CD1c-positive myeloid dendritic cell (primary cell): ENCODE data around the gene JMJD4.

Experiments
- DNase-seq: peaks from one replicate; pipeline ENCODE4 v3.0.0-alpha.2; 2016; ENCODE audit errors: extremely low spot score

The JMJD4 gene

DNA sequence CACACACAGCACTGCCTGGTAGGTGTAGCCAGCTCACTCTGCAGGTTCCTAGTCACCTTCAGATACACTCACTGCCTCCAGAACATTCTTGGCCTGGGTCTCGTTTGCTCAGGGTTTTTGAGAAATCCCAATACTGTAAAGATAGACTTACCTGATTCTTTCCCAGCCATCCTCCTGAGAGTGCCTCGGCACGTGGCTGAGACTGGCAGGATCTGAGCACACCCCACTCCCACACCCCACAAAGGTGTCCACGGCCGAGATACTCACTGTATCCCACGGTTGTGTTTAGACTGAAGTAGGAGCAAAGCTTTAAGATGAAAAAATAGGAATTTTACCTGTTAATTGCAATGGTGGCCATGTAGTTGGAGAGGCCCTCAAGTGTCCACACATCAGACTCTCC lies 33.5 kb upstream of the JMJD4 start:
- no peak for DNase-seq

DNA sequence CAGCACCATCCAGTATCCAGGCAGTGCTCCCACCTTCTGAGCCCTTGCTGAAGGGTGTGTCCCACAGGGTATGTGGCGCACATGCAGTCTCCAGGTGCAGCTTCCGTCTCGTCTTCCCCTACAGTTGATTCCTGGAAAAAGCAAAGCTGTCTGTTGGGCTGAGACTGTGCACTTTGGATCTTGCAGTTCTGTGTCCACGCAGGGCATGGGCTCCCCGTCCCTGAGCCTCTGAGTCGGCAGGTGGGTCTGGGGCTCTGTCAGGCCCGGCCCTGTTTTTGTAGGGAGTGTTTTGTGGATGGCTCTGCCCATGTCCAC lies 33.0 kb upstream of the JMJD4 start:
- no peak for DNase-seq

DNA sequence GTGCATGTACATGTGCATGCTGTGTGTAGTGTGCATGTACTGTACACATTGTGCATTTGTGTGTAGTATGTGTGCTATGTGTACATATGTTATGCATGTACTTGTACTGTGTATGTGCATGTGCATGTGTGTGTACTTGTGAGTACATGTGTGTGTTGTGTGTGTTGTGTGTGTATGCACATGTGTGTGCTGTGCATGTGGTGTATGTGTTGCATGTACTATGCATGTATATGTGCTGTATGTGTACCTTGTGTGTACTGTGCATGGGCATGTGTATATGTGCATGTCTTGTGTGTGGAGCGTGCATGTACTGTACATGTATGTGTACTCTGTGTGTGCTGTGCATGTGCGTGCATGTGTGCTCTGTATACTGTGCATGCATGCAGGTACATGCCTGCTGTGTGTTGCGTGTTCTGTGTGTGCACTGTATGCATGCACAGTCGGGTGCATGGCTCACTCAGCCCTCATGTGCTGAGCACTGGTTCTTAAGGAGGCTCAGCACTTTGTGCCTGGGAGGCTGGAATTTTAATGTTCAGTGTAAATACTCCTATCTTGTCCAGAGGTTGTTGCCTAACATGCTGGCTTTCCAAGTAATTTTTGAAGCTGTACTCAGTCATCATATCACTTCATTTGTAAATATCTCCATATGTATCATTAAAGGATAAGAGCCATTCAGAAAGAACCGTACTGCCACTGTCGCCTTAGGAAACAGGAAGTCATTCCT lies 32.5 kb upstream of the JMJD4 start:
- DNase-seq = no peak

DNA sequence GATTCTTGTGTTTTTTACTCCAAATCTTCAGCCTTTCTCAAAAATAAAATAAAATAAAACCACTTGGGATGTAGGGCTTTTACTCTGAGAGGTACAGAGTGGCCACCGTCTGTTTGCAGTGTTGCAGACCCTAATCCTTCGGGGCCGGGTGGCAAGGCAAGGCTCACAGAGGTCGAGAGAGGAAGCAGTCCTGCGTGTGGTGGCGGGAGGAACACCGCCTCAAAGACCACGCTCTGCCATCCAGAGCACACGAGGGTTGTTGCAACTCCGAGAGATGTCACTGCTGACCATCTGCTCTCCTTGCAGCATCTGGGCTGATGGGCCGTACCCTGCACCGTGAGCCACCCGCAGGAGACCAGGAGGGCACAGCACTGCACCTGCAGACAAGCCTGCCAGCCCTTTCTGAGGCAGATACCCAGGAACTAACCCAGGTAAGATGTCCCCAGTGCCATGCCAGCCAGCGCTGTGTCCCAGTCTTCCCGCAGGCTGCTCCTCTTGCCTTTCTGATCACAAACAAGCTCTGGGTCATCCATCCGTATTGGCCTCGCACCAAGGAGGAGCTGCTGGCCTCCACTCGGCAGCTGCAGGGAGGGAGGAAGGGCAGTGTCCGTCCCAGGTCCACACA lies 31.7 kb upstream of the JMJD4 start:
- DNase-seq = no peak

DNA sequence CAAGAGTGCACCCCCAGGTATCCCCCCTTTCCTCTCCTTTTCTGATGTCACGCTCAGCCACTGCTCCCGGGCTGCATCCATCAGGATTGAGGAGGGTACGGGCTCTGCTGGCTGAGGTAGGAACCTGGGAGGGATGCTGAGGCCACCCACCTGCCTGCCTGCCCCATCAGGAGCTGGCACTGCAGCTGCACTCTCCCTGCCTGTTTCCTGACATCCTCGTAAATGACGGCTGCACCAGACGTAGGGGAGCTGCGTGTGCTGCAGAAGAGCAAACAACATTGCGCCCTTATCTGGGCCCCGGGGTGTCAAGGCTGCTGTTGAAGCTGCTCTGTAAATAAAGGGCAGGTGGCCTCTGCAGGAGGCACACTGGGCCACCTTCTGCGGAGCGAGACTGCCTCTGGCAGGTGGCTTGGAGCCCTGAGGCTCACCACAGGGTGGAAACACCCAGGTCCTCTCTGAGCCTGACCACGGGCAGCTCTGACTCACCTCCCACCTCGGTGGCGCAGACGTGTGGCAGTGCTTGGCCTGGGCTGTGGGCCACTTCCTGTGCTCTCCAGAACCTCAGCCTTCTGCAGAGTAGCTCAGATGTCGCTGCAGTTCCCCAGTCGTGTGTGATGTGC lies 31.0 kb upstream of the JMJD4 start:
- peak; percentile 43 for DNase-seq

DNA sequence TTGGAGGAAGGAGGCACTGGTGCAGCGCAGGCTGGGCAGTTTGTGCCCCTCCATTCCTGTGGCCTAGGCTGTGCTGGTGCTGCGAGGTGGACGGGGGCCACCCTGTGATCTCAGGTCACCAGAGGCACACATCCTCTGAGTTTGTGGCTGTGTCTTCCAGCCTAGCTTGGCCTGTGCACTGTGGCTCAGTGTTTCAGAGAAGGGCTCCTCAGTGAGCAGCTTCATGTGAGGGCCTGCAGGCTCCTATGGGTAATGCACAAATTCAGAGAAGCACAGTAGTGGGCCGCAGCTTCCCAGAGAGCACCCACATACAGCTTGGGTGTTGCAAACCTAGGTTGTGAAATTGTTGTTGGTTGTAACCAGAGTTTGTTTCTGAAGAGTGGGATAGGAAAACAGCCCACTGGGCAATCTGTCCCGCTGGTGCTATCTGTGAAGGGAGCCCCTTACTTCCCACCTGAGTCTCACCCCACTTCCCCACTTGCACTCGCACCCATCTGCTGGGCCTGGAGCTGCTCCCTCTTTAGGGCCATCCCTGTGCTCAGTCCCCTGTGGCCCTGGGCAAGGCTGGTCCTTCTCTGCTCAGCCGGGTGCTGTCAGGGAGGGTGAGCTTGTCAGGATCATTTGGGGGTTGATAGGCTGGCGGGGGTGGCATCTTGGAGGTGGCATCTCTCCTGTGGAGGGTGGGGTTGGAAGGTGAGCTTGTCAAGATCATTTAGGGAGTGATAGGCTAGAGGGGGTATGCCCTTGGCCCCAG lies 30.3 kb upstream of the JMJD4 start:
- no peak for DNase-seq

DNA sequence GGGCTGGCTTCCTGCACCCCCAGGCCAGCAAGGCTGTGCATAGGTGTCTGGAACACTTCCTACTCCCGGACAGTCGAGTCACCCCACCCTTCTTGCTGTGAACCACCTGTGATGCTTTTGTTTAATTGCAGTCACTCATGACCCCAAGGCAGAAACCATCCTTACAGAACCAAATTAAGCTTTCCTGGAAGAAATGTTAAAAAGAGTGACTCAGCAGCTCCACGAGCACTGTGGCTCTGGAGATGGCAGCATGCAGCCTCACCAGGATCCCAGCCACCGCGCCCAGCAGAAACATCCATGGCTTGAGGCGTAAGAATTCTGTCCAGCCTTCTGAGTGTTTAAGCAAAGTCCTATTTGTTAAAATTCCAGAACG lies 28.9 kb upstream of the JMJD4 start:
- DNase-seq = no peak

DNA sequence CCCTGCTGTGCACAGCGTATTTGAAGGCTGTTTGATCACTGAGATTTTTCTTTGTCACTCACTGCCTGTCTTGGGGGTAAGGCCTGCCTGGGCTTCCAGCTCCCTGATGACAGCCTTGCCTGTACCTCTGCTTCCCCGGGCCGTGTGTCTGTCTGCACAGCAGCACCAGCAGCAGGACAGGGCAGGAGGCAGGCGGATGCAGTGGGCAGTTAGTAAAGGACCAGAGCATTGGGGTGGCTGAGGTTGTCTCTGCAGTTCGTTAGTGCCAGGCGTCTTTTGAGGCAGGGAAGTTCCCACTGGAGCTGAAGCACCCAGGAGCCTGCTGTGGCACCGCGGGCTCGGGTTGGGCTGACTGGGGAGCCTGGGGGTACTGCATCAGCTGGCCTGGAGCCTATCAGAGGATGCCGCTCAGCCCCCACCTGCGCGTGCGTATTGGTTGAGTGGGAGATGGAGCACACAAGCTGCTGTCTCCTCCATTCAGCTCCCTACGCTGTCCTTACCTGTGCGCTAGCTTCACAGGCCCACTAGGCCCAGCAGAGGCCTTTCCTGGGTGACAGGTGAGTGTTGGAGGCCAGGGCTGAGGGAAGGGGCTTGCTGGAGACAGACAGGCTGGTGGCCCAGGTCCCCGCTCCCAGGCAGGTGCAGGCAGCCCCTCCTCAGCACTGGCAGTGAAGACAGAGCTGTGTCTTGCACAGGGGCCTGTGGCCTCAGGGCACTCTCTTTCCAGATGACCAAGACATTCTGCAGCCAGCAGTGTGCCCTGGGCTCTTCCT lies 28.3 kb upstream of the JMJD4 start:
- no peak for DNase-seq

DNA sequence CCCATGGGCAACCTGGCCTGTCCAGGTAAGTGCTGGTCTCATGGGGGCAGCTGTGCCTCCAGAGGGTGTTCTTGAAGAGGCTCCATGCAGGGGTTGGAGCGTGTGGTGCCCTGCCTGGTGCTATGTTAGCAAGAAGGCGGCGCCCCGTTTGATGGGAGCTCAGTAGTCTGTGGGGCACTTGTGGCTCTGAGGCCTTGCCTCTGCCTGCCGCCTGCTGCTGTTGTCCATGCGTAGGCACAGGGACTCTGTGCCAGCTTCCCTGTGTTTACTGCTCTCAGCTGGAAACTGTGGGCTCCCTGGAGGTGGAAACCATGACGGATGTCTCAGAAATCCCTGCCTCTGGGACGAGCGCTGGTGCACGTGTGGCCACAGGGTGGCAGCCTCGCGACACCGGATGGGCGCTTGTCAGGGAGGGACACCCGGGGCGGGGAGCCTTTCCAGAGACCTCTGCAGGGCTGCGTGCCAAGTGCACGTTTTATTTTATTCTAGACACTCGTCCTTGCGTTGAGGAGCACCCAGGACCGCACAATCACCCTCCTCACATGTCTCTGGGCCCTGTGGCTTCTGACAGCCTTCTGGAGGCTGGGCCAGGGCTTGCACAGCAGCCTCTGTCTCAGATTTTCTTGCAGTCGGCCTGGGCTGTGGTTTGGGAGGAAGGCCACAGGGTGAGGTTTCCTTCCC lies 27.3 kb upstream of the JMJD4 start:
- peak; percentile 82 for DNase-seq

DNA sequence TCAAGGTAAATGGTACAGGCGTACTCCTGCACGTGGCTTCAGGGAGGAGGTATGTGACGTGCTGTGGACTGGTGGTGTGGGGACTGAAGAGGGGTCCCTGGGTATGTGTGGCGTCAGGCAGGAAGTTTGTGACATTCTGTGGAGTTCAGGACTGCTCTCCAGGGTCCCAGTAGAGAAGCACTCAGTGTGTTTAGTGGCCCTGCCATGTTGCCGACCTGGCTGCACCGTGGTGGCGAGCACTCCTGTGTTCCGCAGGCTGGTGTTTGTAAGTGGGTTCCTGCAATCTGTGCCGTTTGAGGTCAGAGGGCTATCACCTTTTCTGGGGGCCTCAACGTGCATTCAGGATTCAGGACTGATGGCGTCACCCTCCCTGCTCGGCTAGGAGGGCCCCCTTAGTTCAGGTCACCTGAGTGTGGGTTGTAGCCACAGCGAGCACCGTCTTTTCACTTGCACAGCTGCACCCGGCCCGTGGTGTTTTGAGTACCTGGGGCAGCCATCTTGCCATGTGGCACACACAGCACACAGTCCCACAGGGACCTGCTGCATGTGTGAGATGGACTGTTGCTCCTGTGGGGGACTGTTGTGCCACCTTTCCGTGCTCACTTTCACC lies 26.6 kb upstream of the JMJD4 start:
- no peak for DNase-seq

DNA sequence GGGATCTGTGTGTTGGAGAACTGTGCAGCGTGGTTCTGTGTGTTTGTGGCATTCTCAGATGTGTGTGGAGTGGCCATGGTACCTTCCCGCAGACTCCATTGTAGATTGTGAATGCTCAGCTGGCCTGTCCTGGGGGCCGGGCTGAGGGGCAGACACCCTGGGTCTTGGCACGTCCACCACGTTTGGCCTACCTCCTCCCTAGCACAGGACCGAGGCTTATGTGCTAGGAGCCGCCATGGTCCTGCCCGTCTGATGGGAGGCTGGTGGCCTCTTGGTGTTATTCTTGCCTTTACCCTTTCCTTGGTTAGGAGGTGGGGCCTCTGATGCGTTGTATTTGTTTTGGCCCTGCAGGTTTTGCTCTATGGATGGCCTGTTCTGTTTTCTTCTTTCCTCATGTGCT lies 25.3 kb upstream of the JMJD4 start:
- DNase-seq = no peak

DNA sequence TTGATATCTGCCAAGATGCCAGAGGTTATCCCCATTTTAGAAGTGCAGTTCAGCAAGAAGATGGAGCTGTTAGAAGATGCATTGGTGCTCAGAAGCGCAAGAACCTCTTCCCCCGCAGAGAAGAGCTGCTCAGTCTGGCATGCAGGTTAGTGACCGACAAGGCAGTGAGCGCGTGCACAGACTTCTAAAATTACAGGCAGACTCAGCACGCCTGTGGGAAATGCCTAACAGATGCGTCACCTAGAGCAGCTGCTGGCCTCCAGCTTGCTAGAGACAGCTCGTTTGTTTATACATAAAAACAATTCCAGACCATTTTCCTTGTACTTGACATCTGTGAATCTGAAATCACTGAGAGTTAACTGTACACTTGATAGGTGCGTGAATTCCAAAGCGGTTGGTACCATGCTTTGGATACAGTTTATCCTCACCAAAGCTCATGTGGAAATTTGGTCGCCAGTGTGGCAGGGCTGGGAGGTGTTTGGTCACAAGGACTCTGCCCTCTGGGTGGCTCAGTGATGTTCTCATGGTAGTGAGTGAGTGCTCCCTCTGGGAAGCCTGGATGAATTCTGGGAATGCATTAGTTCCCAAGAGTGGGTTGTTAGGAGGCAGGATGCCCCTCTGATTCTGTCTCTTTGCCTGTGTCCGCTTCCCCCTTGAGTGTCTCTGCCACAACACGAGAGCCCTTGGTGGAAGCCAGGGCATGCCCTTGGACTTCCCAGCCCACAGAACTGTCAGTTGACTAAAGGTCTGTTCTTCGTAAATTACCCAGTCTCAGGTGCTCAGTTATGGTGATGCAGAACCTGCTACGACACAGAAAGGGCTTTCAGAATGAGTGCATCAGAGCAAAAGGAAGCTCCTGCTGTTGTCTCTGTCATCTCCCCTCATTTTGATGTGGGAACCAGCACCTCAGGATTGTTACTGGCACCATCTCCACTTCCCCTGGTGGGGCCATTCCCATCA lies 24.5 kb upstream of the JMJD4 start:
- no peak for DNase-seq

DNA sequence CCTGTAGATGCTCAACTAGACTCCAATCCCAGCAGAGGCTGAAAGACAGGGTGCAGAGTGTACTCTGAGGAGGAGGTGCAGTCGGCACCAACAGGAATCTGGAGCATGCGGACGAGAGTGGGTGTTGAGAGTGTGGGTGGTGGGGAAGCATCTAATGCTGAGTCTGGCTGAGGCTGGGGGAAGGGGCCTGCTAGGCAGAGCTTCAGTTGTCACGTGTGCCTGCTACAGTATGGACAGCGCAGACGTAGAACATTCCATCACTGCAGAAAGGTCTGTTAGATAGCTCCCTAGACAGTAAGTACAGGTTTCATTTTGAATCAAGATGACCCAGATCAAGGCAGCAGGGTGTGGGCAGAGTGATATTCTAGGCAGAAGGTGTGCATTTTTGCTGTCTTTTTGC lies 23.3 kb upstream of the JMJD4 start:
- peak; percentile 5 for DNase-seq

DNA sequence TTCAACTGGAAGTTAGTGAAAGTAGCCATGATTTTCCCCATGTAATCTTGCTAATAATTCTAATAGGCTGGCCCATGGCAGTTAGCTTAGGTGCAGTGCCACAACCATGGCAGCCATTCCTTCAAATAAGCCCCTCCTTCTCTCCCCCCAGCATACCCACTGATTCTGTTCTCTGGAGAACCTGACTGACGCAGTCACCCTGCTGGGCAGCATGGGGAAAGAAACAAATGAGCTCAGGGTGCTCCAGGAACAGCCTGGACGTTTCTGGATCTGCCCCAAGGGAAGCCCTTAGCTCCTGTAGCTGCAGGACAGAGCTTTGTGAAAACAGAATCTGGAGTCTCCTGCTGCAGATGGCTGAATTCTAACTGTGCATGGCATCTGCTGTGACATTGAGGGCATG lies 22.7 kb upstream of the JMJD4 start:
- DNase-seq = no peak

DNA sequence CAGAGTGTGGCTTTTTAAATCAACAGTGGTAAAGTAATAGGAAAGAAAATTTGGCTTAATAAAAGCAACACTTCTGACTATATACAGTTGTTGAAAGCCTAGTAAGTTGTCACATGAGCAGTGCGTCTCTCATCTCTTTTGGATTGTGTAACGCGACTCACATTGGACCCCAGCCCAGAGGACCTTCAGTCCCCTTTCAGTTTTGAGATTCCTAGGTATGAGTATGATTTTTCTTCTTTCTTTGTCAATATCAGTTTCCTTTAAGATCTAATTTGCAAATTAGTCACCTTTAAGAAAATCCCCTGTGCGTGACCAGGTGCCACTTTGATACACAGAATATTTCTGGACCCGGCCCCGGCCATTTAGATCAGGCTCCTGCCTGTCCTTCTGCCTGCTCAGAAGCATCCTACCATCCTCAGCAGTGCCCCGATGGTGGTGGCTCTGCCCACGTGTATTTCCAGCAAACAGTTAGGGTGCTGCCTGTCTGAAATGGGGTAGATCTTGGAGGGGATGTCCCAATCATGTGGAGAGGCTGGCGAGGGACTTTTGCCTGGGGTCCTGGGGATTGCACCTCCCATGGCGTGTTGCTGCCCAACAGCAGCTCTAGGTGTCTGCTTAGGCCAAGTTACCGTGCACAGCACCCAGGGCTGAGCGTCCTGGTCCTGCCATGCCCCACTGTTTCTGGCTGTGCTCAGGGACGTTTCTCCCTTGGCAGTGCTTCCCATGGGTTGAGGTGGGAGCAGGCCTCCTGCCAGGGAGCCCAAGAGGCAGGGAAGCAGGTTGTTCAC lies 21.3 kb upstream of the JMJD4 start:
- no peak for DNase-seq

DNA sequence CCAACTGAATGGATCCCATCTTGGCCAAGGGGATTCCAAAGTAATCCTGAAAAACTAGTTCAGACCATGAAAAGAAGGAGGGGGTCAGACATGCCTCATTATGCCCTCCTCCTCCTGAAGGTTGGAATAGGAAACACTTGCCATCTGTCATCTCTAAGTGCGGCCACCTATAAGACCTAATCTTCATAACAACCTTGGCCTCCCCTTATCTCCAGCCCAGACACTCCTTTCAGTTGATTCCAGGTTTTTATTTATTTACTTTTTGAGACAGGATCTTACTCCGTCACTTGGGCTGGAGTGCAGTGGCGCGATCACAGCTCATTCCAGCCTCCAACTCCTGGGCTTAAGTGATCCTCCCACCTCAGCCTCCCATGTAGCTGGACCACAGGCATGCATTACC lies 19.9 kb upstream of the JMJD4 start:
- DNase-seq = no peak

DNA sequence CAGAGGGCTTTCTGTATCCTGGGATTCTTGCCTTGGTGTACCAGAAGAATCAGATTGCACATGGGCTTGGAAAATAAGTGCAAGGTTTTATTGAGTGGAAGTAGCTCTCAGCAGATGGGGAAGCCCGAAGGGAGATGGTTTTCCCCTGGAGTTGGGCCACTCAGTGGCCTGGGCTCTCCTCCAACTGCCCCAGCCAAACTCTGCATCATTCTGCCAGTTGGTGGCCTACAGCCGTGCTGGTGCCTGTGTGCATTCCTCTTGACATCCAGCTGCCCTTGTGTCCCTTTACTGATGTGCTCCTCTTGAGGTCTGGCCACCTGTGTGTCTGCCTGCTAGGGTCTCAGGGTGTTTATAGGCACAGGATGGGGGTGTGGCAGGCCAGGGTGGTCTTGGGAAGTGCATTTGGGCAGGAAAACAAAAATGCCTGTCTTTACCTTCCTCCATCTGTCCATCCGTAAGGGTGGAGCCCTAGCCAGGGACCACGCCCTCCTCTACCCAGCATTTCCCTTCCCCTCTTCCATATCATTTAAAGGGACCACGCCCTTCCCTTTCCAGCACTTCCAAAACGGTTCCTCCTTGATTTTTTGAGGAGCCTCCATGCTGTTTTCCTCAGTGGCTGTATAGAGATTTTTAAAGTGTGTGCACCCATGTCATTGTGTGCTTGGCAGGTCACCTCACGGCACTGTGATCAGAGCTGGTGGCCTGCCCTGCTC lies 19.1 kb upstream of the JMJD4 start:
- no peak for DNase-seq

DNA sequence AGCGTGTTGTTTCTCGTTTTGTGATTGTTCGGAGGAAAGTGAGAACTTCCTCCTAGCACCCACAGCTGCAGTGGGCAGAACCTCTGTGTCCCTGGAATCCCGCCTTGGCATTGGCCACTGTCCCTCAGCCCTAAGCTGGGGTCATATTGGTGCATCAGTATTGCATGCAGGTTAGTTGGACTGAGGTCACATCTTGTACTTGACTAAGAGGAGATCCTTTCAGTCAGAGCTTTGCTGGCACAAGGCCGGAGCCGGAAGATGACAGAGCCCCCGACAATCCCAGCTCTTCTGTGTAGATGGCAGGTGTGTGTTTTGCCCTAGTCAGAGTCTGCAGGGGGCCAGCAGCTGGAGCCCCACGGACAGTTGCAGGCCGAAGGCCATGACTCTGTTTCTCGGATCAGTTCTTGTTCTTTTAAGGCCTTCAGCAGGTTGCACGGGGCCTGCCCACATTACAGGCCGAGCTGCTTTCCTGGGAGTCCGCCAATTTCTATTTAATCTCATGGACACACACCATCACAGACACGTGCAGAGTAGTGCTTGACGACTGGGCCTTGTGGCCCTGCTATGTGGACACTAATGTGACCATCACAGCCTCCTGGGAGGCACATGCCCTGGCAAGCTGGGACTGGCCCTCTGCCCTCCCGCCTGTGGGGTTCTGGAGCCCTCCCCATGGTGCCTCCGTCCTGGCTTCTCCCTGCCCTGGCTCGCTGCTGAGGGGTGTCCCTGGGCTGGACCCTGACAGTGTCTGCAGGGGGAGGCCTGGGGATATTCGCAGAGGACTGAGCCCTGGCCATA lies 15.0 kb upstream of the JMJD4 start:
- DNase-seq = no peak
